ENCODE results near the gene MCUB.
"Not testable (repeated sequence)": the region's sequence is repeated elsewhere in the genome, so short reads cannot be mapped to it uniquely, and the experiment has no call there.

The MCUB gene

GRCh38 chr4:109559983-109560686 lies at the start of gene MCUB:
Gene MCUB (plus strand): TSS chr4:109560246. CDS start chr4:109560338, 92 bp downstream.
- peak; percentile 57 to 68 for DNase-seq

GRCh38 chr4:109510687-109511086 lies 49.4 kb upstream of the MCUB start:
- no peak for DNase-seq

GRCh38 chr4:109511414-109511813 lies 48.6 kb upstream of the MCUB start:
- no peak for DNase-seq

GRCh38 chr4:109513368-109513767 lies 46.7 kb upstream of the MCUB start:
- DNase-seq = not testable (repeated sequence)

- DNase-seq = no peak
Measured at GRCh38 chr4:109532182-109532581, 27.9 kb upstream of the MCUB start.

GRCh38 chr4:109545401-109545800 lies 14.6 kb upstream of the MCUB start:
- DNase-seq = no peak

GRCh38 chr4:109547394-109547793 lies 12.7 kb upstream of the MCUB start:
- DNase-seq = no peak

- DNase-seq = no peak
Measured at GRCh38 chr4:109548655-109549054, 11.4 kb upstream of the MCUB start.

GRCh38 chr4:109552237-109552636 lies 7.8 kb upstream of the MCUB start:
- no peak for DNase-seq

- DNase-seq = no peak
Measured at GRCh38 chr4:109553130-109553529, 6.9 kb upstream of the MCUB start.

GRCh38 chr4:109554971-109555370 lies 5.1 kb upstream of the MCUB start:
- no peak for DNase-seq

GRCh38 chr4:109557433-109557832 lies 2.6 kb upstream of the MCUB start:
- DNase-seq = no peak

GRCh38 chr4:109558095-109558494 lies 2.0 kb upstream of the MCUB start:
- not testable (repeated sequence) for DNase-seq

GRCh38 chr4:109559625-109559982 lies 442 bp upstream of the MCUB start:
- DNase-seq = no peak

GRCh38 chr4:109560687-109561461 lies 828 bp downstream of the MCUB start:
- DNase-seq = no peak

GRCh38 chr4:109562457-109563239 lies 2.6 kb downstream of the MCUB start:
- DNase-seq = no peak

- DNase-seq = no peak
Measured at GRCh38 chr4:109571494-109571893, 11.4 kb downstream of the MCUB start.

- no peak for DNase-seq
Measured at GRCh38 chr4:109572154-109572553, 12.1 kb downstream of the MCUB start.

GRCh38 chr4:109574443-109574850 lies 14.4 kb downstream of the MCUB start:
- peak in 1 of 2 experiments; percentile 7 for DNase-seq

- no peak for DNase-seq
Measured at GRCh38 chr4:109574931-109575804, 15.1 kb downstream of the MCUB start.

GRCh38 chr4:109576462-109576861 lies 16.4 kb downstream of the MCUB start:
- DNase-seq = no peak

GRCh38 chr4:109578846-109579245 lies 18.8 kb downstream of the MCUB start:
- DNase-seq = no peak

- not testable (repeated sequence) for DNase-seq
Measured at GRCh38 chr4:109579997-109580396, 20.0 kb downstream of the MCUB start.

Measured in SHP77 (cell line).